GM18526 (cell line): ENCODE results near the gene SLC39A13.

Source experiments
- POLR2A ChIP-seq: IDR thresholded peaks from 3 replicates; pipeline ENCODE4 v1.6.1; 2011; ENCODE audit not compliant: insufficient read length; ENCODE audit errors: extremely low read depth

SLC39A13 gene

GRCh38 chr11:47426062-47426956 lies 17.9 kb downstream of the SLC39A13 start, which contains the start of gene PSMC3:
Gene PSMC3, minus strand, starts transcription at chr11:47426439. Its CDS starts 160 bp downstream, at chr11:47426279.
- peak; percentile 81 for TF ChIP-seq POLR2A

- no peak for TF ChIP-seq POLR2A
These were observed 22.1 kb downstream of the SLC39A13 start for GRCh38 chr11:47430524-47430923.

DNA sequence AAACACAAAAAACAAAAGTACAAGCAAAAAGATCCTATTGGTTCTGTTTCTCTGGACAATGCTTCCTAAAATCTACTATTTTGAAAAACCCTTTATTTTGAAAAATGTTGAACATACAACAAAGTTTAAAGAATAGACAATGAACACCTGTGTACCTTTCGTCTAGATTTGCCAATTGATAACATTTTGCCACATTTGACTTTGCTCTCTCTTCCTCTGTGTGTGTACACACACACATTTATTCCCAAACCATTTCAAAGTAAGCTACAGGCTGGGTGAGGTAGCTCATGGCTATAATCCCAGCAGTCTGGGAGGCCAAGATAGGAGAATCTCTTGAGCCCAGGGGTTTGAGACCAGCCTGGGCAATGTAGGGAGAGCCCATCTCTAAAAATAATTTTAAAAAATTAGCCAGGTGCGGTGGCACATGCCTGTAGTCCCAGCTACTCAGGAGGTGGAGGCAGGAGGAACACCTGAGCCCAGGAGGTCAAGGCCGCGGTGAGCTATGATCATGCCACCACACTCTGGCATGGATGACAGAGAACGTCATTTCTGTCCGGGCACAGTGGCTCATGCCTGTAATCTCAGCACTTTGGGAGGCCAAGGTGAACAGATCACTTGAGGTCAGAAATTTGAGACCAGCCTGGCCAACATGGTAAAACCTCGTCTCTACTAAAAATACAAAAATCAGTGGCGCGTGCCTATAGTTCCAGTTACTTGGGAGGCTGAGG lies 23.1 kb downstream of the SLC39A13 start:
- no peak for TF ChIP-seq POLR2A

DNA sequence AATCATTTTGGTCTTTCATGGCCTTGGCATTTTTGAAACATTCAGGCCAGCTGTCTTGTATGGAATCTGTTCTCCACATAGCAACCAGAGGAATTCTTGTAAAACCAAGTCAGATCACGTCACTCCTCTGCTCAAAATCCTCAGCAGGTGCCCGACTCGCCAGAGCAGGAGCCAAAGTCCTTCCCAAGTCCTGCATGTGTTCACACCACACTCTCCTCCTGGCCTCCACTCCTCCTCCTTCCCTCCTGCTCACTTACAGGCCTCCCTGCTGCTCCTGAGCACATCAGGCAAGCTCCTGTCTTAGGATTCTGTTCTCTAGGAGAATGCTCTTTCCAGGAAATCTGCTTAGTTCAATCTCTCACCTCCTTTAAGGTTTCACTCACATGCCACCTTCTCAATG lies 24.8 kb downstream of the SLC39A13 start:
- TF ChIP-seq POLR2A, result no peak

DNA sequence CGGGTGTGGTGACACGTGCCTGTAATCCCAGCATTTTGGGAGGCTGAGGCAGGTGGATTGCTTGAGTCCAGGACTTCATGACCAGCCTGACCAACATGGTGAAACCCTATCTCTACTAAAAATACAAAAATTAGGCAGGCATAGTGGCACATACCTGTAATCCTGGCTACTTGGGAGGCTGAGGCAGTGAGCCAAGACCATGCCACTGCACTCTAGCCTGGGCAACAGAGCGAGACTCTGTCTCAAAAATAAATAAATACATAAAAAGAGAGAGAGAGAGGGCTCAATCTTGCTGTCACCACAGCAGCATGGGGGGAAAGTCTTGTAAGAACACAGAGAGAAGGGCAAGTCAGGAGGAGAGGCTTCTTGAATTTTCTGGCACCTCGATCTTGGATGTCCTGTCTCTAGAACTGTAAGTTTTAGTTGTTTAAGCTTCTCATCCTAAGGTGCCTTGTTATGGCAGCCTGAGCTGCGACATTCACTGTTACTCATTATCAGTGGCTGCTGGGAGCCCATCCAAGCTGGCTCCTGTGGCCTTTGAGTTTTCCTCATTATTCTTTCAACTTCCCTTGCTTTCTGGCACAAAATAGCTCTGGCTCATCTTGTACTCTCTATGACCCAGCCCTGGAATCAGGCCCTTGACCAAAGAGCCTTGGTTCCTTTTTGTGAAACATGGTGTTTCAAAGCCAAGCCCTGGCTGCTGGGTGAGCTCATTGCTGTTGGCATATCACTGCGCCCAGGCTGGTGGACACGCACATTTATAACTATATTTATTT lies 25.8 kb downstream of the SLC39A13 start:
- no peak for TF ChIP-seq POLR2A

GRCh38 chr11:47435687-47436086 lies 27.3 kb downstream of the SLC39A13 start:
- TF ChIP-seq POLR2A, result no peak

- no peak for TF ChIP-seq POLR2A
These were observed 28.3 kb downstream of the SLC39A13 start for GRCh38 chr11:47436726-47437125.

- TF ChIP-seq POLR2A, result no peak
These were observed 28.9 kb downstream of the SLC39A13 start for GRCh38 chr11:47437218-47437745.

GRCh38 chr11:47437746-47438418 lies 29.5 kb downstream of the SLC39A13 start:
- TF ChIP-seq POLR2A, result no peak

DNA sequence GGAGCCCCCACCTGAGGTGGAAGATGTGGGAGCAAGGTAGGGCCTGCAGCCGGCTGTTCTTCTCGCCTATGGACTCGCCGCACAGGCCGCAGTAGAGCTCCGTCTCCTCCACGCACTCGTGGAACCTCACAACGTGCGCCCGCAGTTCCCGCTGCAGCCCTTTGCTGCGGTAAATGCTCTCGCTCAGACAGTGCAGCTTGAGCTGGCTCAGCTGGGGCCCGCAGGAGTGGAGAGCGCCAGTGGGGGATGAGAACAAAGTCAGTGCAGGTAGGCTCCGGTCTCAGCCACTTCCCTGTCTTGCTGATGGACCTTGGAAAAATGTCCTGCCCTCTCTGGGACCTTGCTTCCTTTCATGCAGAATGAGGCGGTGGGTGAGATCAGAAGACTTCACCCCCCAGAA lies 30.3 kb downstream of the SLC39A13 start:
- TF ChIP-seq POLR2A, result no peak

DNA sequence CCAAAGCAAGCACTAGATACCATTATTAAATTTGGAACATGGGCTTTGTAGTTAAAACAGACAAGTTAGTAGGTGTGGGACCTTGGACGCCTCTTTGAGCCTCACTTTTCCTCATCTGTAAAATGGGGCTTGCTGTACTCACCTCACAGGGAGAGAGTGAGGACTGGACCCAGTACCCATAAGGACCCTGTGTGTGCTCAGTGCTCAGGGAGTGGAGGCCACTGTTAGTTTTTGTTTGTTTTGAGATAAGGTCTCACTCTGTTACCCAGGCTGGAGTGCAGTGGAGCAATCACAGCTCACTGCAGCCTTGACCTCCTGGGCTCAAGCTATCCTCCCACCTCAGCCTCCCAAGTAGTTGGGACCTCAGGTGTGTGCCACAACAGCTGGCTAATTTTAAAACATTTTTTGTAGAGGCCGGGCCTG lies 31.7 kb downstream of the SLC39A13 start:
- TF ChIP-seq POLR2A, result no peak

DNA sequence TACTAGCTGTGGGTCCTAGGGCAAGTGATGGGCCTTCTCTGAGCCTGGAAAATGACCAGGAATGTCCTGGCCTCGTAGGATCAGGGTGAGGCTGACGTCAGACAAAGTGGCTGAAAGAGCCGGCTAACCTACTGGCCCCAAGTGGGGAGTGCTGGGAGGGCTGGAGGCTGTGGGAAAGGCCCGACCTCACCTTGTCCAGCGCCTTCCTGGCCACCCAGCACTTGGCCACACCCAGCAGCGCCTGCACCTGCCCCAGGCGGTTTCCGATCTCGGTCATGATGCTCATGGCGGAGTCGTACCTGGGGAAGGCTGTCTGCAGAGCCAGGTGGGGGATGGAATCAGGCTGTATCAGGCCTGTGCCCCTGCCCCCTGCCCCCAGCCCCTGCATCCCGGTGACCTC lies 33.0 kb downstream of the SLC39A13 start:
- no peak for TF ChIP-seq POLR2A

- TF ChIP-seq POLR2A, result no peak
These were observed 34.1 kb downstream of the SLC39A13 start for GRCh38 chr11:47442514-47442913.

- TF ChIP-seq POLR2A, result no peak
These were observed 34.8 kb downstream of the SLC39A13 start for GRCh38 chr11:47443028-47443700.

DNA sequence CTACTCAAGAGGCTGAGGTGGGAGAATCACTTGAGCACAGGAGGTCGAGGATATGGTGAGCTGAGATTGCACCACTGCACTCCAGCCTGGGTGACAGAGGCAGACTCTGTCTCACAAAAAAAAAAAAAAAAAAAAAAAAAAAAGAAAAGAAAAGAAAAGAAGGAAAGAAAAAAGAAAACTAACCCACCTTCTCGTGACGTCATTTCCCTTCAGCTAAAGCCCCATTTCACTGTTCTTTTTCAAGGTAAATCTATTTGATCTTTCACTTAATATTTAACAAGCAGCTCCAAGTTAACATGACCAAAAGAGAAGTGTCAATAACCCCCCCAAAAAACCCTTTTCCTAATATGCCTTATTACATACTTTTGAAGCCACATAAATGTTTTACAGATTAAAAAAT lies 35.4 kb downstream of the SLC39A13 start:
- TF ChIP-seq POLR2A, result no peak

GRCh38 chr11:47445840-47446239 lies 37.5 kb downstream of the SLC39A13 start:
- no peak for TF ChIP-seq POLR2A
